ENCODE measurements around the gene TRAF3IP3. TPM values are rescaled to one million over a fixed set of nuclear protein-coding genes. Genes with fewer than 3 reads are reported as not detected.
A peak's percentile ranks its signal among the peaks of the same experiment; 100 is the strongest.
"Not testable (repeated sequence)": the region's sequence is repeated elsewhere in the genome, so short reads cannot be mapped to it uniquely, and the experiment has no call there.

The TRAF3IP3 gene
- total RNA-seq, 2 donors from 2014 or later: 175 to 184 TPM

GRCh38 chr1:209787551-209787950, 31.7 kb downstream of the TRAF3IP3 start:
- no peak for ATAC-seq (replicated peaks)
- H3K4me3 Mint-ChIP-seq: no peak overlapping the region
- H3K9me3 Mint-ChIP-seq: no peaks in the 10 kb centered on the region
- H3K27me3 Mint-ChIP-seq: peaks cover 2% of the 10 kb centered on the region
- H3K4me1 Mint-ChIP-seq: peaks cover 11% of the 10 kb centered on the region
- H3K36me3 Mint-ChIP-seq (ENCODE audit: low read depth): no peaks in the 10 kb centered on the region
- no peak overlapping the region for H3K27ac Mint-ChIP-seq

DNA sequence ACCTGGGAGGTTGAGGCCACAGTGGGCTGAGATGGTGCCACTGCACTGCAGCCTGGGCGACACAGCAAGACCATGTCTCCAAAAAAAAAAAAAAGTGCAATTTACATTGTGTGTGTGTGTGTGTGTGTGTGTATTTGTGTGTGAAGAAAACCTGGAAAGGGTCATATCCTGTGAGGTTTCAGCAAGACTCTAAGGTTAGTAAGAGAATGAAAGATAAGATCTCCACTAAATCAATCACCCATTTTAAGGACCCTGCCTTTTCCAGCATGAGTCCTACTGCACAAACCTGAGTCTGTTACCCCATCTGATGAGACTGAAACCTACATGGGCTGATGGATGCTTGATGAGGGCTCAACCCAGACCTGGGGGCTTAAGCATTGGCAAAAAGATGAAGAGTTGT, 33.4 kb downstream of the TRAF3IP3 start:
- H3K4me3 Mint-ChIP-seq: no peak overlapping the region
- H3K9me3 Mint-ChIP-seq: no peaks in the 10 kb centered on the region
- peaks cover 9% of the 10 kb centered on the region for H3K27me3 Mint-ChIP-seq
- H3K36me3 Mint-ChIP-seq (ENCODE audit: low read depth): no peaks in the 10 kb centered on the region
- no peak for ATAC-seq (replicated peaks)
- peaks cover 2% of the 10 kb centered on the region for H3K4me1 Mint-ChIP-seq
- H3K27ac Mint-ChIP-seq: no peak overlapping the region

DNA sequence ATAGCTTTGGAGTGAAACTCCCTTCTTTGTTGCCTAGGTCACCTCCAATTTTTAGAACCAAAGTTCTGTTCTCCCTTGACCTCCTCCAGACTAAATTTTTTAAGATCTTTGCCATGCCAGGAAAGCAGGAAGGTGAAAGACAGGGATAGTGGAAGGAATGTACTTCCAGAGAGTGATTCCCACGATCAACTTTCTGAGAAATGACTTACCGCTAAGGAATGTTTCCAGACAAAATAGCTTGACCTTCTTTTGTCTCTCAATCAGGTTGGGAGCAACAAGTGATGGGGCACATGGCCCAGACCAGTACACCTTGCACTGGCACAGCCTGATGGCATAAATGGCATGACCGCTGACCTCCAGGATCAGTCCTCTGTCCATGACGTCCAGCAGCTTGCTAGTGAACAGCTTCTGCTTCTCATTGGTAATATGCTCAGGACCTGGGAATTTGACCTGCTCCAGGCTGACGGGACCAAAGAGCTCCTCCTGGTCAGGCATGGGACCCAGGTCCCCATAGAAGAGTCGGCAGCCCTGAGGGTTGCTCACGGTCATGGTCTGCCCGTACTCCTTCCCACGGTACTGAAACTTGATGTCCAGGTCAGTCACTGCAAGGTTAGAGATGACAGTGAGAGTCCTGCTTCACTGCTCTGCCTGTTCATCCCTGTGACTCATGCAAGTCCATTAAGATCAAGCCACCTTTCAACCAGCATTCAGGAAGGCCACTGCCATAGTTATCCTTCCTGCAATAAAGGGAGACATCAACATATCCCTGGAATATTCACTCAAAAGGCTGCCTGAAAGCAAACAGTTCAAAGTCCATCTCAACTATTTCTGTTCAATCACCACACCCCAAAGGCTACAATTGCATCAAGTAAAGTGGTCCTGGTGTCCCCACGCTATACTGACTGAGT, 34.7 kb downstream of the TRAF3IP3 start:
- Mint-ChIP-seq H3K4me1 (no peaks in the 10 kb centered on the region), H3K4me3 (no peak overlapping the region)

GRCh38 chr1:209791920-209792319, 36.1 kb downstream of the TRAF3IP3 start:
- H3K27me3 Mint-ChIP-seq: peaks cover 13% of the 10 kb centered on the region
- H3K9me3 Mint-ChIP-seq: no peaks in the 10 kb centered on the region
- H3K4me3 Mint-ChIP-seq: no peak overlapping the region
- peaks cover 5% of the 10 kb centered on the region for H3K4me1 Mint-ChIP-seq
- ATAC-seq (replicated peaks): no peak
- no peaks in the 10 kb centered on the region for H3K36me3 Mint-ChIP-seq (ENCODE audit: low read depth)
- no peak overlapping the region for H3K27ac Mint-ChIP-seq

More for the DNA sequence above, 34.7 kb downstream of the TRAF3IP3 start:
- Mint-ChIP-seq H3K9me3 (no peaks in the 10 kb centered on the region), H3K27me3 (peaks cover 10% of the 10 kb centered on the region), H3K36me3 (ENCODE audit: low read depth) (no peaks in the 10 kb centered on the region), H3K27ac (no peak overlapping the region)
- ATAC-seq (replicated peaks): no peak

GRCh38 chr1:209793711-209794110, 37.9 kb downstream of the TRAF3IP3 start:
- H3K4me1 Mint-ChIP-seq; H3K9me3 Mint-ChIP-seq; H3K36me3 Mint-ChIP-seq (ENCODE audit: low read depth); H3K27ac Mint-ChIP-seq; H3K4me3 Mint-ChIP-seq; ATAC-seq (replicated peaks): not testable (repeated sequence)
- H3K27me3 Mint-ChIP-seq: peaks cover 13% of the 10 kb centered on the region

DNA sequence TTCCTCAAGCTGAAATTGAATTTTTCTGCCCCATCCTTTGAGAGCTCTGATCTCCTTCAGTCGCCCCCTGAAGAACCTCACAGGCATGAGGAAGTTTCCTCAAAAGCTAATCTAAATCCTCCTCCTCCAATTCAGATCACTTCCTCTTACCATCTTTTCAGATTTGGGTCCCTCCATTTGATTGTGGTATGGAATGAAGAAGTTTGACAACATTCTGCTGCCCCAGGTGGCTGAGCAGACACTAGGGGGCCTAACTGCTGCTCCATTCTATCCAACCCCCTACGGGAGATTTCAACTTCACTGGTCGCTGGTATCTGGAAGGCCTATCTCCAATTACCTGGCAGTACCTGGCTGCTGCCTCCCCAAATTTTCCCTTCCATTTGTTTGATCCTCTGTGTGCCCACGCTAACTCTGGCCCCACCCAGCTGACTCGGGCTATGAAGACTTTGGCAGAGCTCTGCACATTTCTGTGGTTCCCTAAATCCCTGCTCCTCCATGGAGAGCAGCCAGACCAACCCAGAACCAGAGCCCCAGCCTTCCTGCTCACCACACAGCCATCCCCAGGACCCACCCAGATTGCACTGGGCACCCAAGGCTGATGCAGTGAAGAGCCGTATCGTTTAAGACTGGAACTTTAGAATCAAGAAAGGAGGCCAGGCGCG, 42.3 kb downstream of the TRAF3IP3 start:
- Mint-ChIP-seq H3K4me1 (peaks cover 5% of the 10 kb centered on the region), H3K27ac (no peak overlapping the region), H3K27me3 (peaks cover 18% of the 10 kb centered on the region), H3K9me3 (no peaks in the 10 kb centered on the region), H3K36me3 (ENCODE audit: low read depth) (no peaks in the 10 kb centered on the region), H3K4me3 (no peak overlapping the region)
- no peak for ATAC-seq (replicated peaks)

DNA sequence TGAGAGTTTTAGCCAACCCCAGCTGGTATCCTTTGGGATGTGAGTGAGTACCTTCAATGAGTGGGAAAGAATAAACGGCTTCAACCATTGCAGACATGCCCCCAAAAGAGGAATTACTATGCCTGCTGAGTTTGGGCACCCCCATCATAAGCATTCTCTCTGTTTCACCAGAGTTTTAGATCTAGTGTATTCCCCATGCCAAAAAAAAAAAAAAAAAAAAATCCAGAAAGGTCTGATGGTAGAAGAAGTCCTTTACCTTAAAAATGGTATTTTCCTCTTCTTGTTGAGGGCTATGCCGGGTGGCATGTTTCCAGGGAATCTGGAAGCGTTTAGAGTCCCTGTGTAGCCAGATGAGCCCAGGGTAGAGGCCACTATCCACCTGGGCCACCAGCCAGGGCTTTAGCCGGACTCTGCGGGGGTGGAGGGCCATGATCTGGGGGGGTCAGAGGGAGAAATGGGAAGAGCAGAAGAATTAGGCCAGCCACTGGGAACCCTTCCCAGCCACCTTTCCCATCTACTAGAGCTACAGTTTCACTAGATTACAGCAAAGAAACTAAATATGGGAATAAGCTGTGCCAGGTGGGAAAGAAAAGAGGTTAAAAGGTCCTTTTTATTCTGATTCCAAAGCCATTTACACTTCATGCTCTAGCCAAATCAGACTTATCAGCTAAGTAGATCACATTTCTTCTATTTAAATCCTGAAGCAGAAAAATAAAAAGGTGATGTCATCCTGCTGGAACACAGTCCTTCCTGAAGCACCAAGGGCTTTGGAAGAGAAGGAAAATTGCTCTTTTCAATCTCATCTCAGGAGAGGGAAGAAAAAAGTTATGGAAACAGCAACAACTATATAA, 45.4 kb downstream of the TRAF3IP3 start:
- peaks cover 13% of the 10 kb centered on the region for H3K4me1 Mint-ChIP-seq
- H3K36me3 Mint-ChIP-seq (ENCODE audit: low read depth): no peaks in the 10 kb centered on the region
- no peak overlapping the region for H3K4me3 Mint-ChIP-seq
- no peak for ATAC-seq (replicated peaks)
- peaks cover 19% of the 10 kb centered on the region for H3K27me3 Mint-ChIP-seq
- H3K9me3 Mint-ChIP-seq: no peaks in the 10 kb centered on the region
- no peak overlapping the region for H3K27ac Mint-ChIP-seq

DNA sequence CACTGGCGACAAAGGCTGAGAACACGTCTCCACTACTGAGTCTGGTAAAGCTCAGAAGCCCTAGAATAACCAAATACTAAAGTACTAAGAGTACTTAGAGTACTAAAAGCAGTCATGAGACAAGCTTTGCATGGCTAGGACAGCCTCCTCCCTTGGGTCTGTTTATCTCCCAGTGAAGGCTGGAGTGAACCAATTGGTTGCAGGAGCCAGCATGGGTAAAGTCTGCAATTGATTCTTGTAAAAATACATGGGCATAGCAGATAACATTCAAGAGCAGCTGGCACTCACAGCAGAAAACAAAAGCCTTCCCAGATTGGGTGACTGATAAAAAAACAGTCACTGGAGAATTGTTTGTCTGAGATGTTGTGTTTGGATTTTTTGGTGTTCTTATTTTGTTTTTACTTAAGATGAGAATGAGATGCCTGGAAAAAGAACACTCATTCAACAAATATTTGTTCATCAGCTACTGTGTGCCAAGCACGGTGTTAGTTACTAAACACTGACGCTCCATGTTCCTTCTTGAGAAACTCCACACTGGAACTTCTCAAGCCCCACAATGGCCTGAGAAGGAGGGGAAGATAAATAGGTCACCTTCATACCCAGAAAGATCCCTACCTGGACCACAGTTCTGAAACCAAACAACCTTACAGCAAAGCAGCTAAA, 46.4 kb downstream of the TRAF3IP3 start:
- H3K36me3 Mint-ChIP-seq (ENCODE audit: low read depth): no peaks in the 10 kb centered on the region
- H3K4me1 Mint-ChIP-seq: peaks cover 13% of the 10 kb centered on the region
- peaks cover 16% of the 10 kb centered on the region for H3K27me3 Mint-ChIP-seq
- H3K9me3 Mint-ChIP-seq: no peaks in the 10 kb centered on the region
- no peak overlapping the region for H3K27ac Mint-ChIP-seq
- no peak for ATAC-seq (replicated peaks)
- H3K4me3 Mint-ChIP-seq: no peak overlapping the region

DNA sequence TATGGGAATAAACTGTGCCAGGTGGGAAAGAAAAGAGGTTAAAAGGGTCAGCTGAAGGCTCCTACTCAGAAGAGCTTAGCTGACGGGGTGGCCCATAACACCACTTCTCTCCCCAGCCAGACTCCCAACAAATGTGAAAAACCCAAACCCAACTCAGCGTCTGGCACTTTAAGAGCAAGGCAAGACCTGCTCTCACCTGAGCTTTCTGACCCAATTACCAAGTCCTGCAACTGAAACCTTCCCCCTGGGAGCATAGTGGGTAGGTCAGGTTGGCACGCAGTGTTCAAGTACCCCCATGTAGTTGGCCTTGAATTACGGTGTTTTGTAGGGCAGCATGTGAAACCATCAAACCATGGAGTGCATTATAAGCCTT, 46.9 kb downstream of the TRAF3IP3 start:
- H3K9me3 Mint-ChIP-seq: no peaks in the 10 kb centered on the region
- no peak for ATAC-seq (replicated peaks)
- no peaks in the 10 kb centered on the region for H3K36me3 Mint-ChIP-seq (ENCODE audit: low read depth)
- H3K27me3 Mint-ChIP-seq: peaks cover 16% of the 10 kb centered on the region
- H3K27ac Mint-ChIP-seq: no peak overlapping the region
- no peak overlapping the region for H3K4me3 Mint-ChIP-seq
- H3K4me1 Mint-ChIP-seq: peaks cover 17% of the 10 kb centered on the region

DNA sequence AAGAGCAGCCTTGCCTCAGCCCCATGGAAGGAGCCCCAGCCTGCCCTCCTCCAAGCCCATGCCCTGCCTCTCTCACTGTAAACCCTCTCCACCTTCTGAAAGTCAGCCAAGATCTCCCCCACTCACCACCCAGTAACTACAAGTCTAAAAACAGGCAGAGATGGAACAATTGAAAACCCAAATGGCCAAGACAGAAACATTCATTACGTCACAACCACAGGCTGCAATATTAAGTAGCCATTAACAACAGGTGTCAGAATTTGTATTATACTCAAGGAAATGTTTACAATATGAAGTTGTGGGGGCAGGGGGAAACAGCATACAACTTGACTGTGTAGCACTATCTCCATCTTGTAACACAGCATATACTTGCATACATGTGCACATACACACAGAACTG, 47.7 kb downstream of the TRAF3IP3 start:
- ATAC-seq (replicated peaks): no peak
- Mint-ChIP-seq H3K9me3 (no peaks in the 10 kb centered on the region), H3K27ac (no peak overlapping the region), H3K27me3 (peaks cover 16% of the 10 kb centered on the region), H3K4me3 (no peak overlapping the region), H3K4me1 (peaks cover 17% of the 10 kb centered on the region), H3K36me3 (ENCODE audit: low read depth) (no peaks in the 10 kb centered on the region)

DNA sequence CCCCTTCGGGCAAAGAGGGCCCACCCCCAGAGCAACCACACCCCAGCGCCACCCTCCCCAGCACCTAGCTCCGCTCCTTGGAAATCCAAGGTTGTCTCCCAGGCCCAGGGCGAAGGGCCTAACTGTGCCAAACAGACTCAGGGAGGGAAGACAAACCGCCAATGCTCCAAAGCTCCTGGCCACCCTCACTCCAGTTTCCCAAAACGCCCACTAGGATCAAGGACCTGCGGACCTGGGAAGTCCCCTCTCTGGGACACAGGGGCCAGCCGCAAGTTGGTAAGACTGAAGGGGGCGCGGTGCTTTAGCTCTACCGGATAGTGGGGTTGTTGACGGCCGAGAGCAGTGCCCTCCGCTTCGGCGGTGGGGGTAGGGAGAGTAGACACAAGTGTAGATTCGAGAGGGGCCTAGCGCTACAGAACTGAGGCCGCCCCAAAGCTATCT, 49.5 kb downstream of the TRAF3IP3 start:
- no peak for ATAC-seq (replicated peaks)
- H3K27me3 Mint-ChIP-seq: peaks cover 16% of the 10 kb centered on the region
- peak overlapping the region; percentile 89 for H3K4me3 Mint-ChIP-seq
- H3K4me1 Mint-ChIP-seq: peaks cover 17% of the 10 kb centered on the region
- no peaks in the 10 kb centered on the region for H3K9me3 Mint-ChIP-seq
- H3K27ac Mint-ChIP-seq: peak overlapping the region; percentile 67
- H3K36me3 Mint-ChIP-seq (ENCODE audit: low read depth): no peaks in the 10 kb centered on the region

GRCh38 chr1:209805875-209806760, 50.3 kb downstream of the TRAF3IP3 start, which contains the start of gene IRF6:
Gene IRF6, minus strand, starts transcription at chr1:209806142. Its CDS starts 4,729 bp downstream, at chr1:209801413.
- peak; percentile 87 for ATAC-seq (replicated peaks)
- Mint-ChIP-seq H3K36me3 (ENCODE audit: low read depth) (no peaks in the 10 kb centered on the region), H3K4me3 (peak within 1 kb of the TSS; percentile 89), H3K4me1 (peaks cover 17% of the 10 kb centered on the region), H3K9me3 (no peaks in the 10 kb centered on the region), H3K27me3 (peaks cover 16% of the 10 kb centered on the region), H3K27ac (peak within 1 kb of the TSS; percentile 67)

DNA sequence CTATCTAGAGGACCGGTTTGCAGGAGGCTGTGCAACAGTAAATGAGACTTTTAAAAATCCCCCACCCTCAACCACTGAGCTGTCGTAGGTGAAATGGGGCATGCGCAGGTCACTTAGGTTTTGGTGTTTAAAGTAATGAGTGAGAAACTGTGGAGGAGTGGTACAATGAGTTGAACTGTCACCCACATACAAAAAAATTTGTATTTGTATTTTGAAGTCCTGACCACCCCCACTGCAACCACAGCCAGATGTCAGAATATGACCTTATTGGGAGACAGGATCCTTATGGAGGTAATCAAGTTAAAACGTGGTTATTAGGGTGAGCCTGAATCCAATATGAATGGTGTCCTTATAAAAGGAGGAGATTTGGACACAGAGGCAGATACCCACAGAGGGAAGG, 51.7 kb downstream of the TRAF3IP3 start:
- Mint-ChIP-seq H3K4me3 (no peak overlapping the region), H3K27me3 (peaks cover 10% of the 10 kb centered on the region), H3K36me3 (ENCODE audit: low read depth) (no peaks in the 10 kb centered on the region), H3K27ac (no peak overlapping the region), H3K9me3 (no peaks in the 10 kb centered on the region), H3K4me1 (peaks cover 17% of the 10 kb centered on the region)
- peak; percentile 41 for ATAC-seq (replicated peaks)

All from activated T-helper 17 cell treated with anti-CD3 and anti-CD28 coated beads, Interleukin-2, amount 50 U/mL, for 72 hours (primary cell).